ENCODE data around the gene GPC6. TPM values are rescaled to one million over a fixed set of nuclear protein-coding genes. Genes with fewer than 3 reads are reported as not detected.

The GPC6 gene
- polyA plus RNA-seq, 1 donor (not counting 4 experiments of a cell fraction or from before 2014, with no cell fraction given): 0.42 TPM

DNA sequence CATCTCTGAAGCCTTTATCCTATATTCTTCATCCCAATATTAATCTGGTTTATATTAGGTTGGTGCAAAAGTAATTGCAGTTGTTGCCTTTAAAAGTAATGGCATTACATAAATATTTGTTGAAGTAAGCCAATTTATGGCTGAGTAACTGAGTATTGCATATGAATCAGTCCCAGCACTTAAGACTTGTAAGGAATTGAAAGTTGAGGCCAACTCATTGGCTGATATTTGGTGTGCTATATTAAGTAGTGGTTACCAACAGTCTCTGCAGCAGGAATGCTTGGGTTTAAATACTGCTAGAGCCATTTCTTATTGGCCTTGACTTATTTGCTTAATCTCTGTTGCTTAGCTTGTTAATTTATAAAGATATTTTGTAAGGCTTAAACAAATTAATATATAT, 460.7 kb downstream of the GPC6 start:
- Histone ChIP-seq H3K9me3 (ENCODE audit: control insufficient read depth, low read depth, low read length) (no peaks in the 10 kb centered on the region), H3K36me3 (ENCODE audit: control insufficient read depth in 2 of 2, extremely low read depth in 1 of 2, insufficient read depth in 2 of 2, low read length in 2 of 2) (no peaks in the 10 kb centered on the region), H3K9ac (ENCODE audit: control insufficient read depth, extremely low read depth, insufficient read depth, low read length) (no peak overlapping the region), H3K4me1 (ENCODE audit: control insufficient read depth, extremely low read depth, insufficient read depth, low read length) (no peaks in the 10 kb centered on the region), H3K9me1 (ENCODE audit: control insufficient read depth, extremely low read depth, insufficient read depth, low read length) (no peaks in the 10 kb centered on the region), H3K27ac (ENCODE audit: control insufficient read depth, insufficient read depth, low read length) (no peak overlapping the region), H3K79me2 (ENCODE audit: control insufficient read depth, insufficient read depth, low read length) (no peaks in the 10 kb centered on the region), H2AFZ (ENCODE audit: control insufficient read depth, low read length) (no peak overlapping the region), H4K20me1 (ENCODE audit: control insufficient read depth, extremely low read depth, insufficient read depth, low read length) (no peaks in the 10 kb centered on the region), H3K4me2 (ENCODE audit: control insufficient read depth, extremely low read depth, insufficient read depth, low read depth, low read length) (no peak overlapping the region), H3K4me3 (ENCODE audit: control insufficient read depth in 2 of 3, extremely low read depth in 1 of 3, insufficient read depth in 2 of 3, low read depth in 1 of 3, low read length in 3 of 3) (no peak overlapping the region), H3K27me3 (ENCODE audit: control insufficient read depth, extremely low read depth, insufficient read depth, low read length) (no peaks in the 10 kb centered on the region)
- dilution Hi-C loops (cut with MboI; ENCODE audit: extremely low pct_ligation_motif_present, low sequenced_read_pairs): no loop called here
- DNase-seq (ENCODE audit: low read depth, low spot score) (no peak), FAIRE-seq (no peak)
- TF ChIP-seq, protein P1, sequence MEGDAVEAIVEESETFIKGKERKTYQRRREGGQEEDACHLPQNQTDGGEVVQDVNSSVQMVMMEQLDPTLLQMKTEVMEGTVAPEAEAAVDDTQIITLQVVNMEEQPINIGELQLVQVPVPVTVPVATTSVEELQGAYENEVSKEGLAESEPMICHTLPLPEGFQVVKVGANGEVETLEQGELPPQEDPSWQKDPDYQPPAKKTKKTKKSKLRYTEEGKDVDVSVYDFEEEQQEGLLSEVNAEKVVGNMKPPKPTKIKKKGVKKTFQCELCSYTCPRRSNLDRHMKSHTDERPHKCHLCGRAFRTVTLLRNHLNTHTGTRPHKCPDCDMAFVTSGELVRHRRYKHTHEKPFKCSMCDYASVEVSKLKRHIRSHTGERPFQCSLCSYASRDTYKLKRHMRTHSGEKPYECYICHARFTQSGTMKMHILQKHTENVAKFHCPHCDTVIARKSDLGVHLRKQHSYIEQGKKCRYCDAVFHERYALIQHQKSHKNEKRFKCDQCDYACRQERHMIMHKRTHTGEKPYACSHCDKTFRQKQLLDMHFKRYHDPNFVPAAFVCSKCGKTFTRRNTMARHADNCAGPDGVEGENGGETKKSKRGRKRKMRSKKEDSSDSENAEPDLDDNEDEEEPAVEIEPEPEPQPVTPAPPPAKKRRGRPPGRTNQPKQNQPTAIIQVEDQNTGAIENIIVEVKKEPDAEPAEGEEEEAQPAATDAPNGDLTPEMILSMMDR (optimal IDR thresholded peaks at IDR 0.05 in 1 of 3, IDR thresholded peaks at IDR 0.05 in 1 of 3, conservative IDR thresholded peaks at IDR 0.05 in 1 of 3; ENCODE audit: extremely low read depth in 1 of 3, insufficient read depth in 2 of 3, low read length in 3 of 3): no peak
- TF ChIP-seq EZH2 (IDR thresholded peaks at IDR 0.05; ENCODE audit: low read length): no peak

DNA sequence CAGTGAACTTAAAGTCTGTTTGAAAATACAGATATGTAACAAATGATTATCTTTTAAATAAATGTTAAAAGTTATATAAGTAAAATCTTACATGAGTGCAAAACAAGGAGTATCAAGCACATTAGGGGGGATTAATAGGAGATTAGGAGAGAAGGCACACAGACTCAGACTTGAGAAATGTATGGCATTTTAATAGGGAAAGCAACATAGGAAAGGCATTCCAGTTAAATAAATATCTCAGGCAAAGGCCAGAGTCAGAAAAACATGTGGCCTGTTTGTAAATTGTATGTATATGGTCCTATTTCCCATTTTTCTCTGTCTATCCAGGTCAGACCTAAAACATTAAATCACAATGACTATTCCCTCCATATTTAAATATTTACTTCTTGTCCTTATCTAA, 462.7 kb downstream of the GPC6 start:
- FAIRE-seq: no peak
- DNase-seq (ENCODE audit: low read depth, low spot score): no peak
- Histone ChIP-seq H3K4me1 (ENCODE audit: control insufficient read depth, extremely low read depth, insufficient read depth, low read length) (no peaks in the 10 kb centered on the region), H2AFZ (ENCODE audit: control insufficient read depth, low read length) (no peak overlapping the region), H3K27ac (ENCODE audit: control insufficient read depth, insufficient read depth, low read length) (no peak overlapping the region), H3K79me2 (ENCODE audit: control insufficient read depth, insufficient read depth, low read length) (no peaks in the 10 kb centered on the region), H4K20me1 (ENCODE audit: control insufficient read depth, extremely low read depth, insufficient read depth, low read length) (no peaks in the 10 kb centered on the region), H3K9me3 (ENCODE audit: control insufficient read depth, low read depth, low read length) (no peaks in the 10 kb centered on the region), H3K36me3 (ENCODE audit: control insufficient read depth in 2 of 2, extremely low read depth in 1 of 2, insufficient read depth in 2 of 2, low read length in 2 of 2) (no peaks in the 10 kb centered on the region), H3K4me3 (ENCODE audit: control insufficient read depth in 2 of 3, extremely low read depth in 1 of 3, insufficient read depth in 2 of 3, low read depth in 1 of 3, low read length in 3 of 3) (no peak overlapping the region), H3K4me2 (ENCODE audit: control insufficient read depth, extremely low read depth, insufficient read depth, low read depth, low read length) (no peak overlapping the region), H3K9me1 (ENCODE audit: control insufficient read depth, extremely low read depth, insufficient read depth, low read length) (no peaks in the 10 kb centered on the region), H3K27me3 (ENCODE audit: control insufficient read depth, extremely low read depth, insufficient read depth, low read length) (no peaks in the 10 kb centered on the region), H3K9ac (ENCODE audit: control insufficient read depth, extremely low read depth, insufficient read depth, low read length) (no peak overlapping the region)
- dilution Hi-C loops (cut with MboI; ENCODE audit: extremely low pct_ligation_motif_present, low sequenced_read_pairs): no loop called here
- TF ChIP-seq, protein P1 (optimal IDR thresholded peaks at IDR 0.05 in 1 of 3, IDR thresholded peaks at IDR 0.05 in 1 of 3, conservative IDR thresholded peaks at IDR 0.05 in 1 of 3; ENCODE audit: extremely low read depth in 1 of 3, insufficient read depth in 2 of 3, low read length in 3 of 3): no peak
- no peak for TF ChIP-seq EZH2 (IDR thresholded peaks at IDR 0.05; ENCODE audit: low read length)

All from keratinocyte (primary cell).